ACHN (cell line): ENCODE data around the gene PTGS2.

Experiments used
- DNase-seq: peaks from one replicate; pipeline ENCODE4 v3.0.0-alpha.2; 2015
- in situ Hi-C: cut with HindIII; loops from 2 replicates; pipeline ENCODE4 v1.10.0; 2017; ENCODE audit warnings: low sequenced_read_pairs, low pct_ligation_motif_present, low pct_unique_long_range_greater_than_20kb

PTGS2 gene

GRCh38 chr1:186628910-186629309 lies 51.3 kb downstream of the PTGS2 start:
- in situ Hi-C loops: no loop called here
- no peak for DNase-seq

GRCh38 chr1:186627019-186627418 lies 53.2 kb downstream of the PTGS2 start:
- DNase-seq: no peak
- in situ Hi-C loops: no loop called here

GRCh38 chr1:186626356-186626932 lies 53.8 kb downstream of the PTGS2 start:
- in situ Hi-C loops: no loop called here
- no peak for DNase-seq

- in situ Hi-C loops: loop anchor here (25.0 kb wide), 1 partner anchor 364 kb away; no protein-coding TSS in a partner anchor
- DNase-seq: no peak
Observed at GRCh38 chr1:186623551-186623950, 56.7 kb downstream of the PTGS2 start.
